T-helper 17 cell (primary cell): ENCODE data around the gene BBS9. TPM values are rescaled to one million over a fixed set of nuclear protein-coding genes. Genes with fewer than 3 reads are reported as not detected.
"Not testable (repeated sequence)": the region's sequence is repeated elsewhere in the genome, so short reads cannot be mapped to it uniquely, and the experiment has no call there.

Source experiments
- ATAC-seq: fragments of 150-1000 bp; cut with Tn5 transposase; 2 replicates; pipeline ENCODE4 v1.10.0; 2021; ENCODE audit warnings: mild to moderate bottlenecking, moderate library complexity
- DNase-seq, 3 donors: peaks; one replicate each; pipeline versions ENCODE4 v3.0.0 to v3.0.0-alpha.2; 2020 to 2021
- H3K9me3 ChIP-seq: one replicate; pipeline ENCODE4 v1.7.0; 2013; ENCODE audit warnings: low read length, mild to moderate bottlenecking; ENCODE audit not compliant: control insufficient read depth, poor library complexity, severe bottlenecking
- H3K27ac Mint-ChIP-seq: one replicate; pipeline ENCODE4 v1.8.0; 2022; ENCODE audit warnings: mild to moderate bottlenecking, moderate library complexity, mixed read lengths
- H3K27me3 Mint-ChIP-seq: one replicate; pipeline ENCODE4 v1.8.0; 2022; ENCODE audit warnings: mixed read lengths
- H3K36me3 Mint-ChIP-seq: one replicate; pipeline ENCODE4 v1.8.0; 2022; ENCODE audit warnings: low read depth, mixed read lengths
- H3K4me1 Mint-ChIP-seq: one replicate; pipeline ENCODE4 v1.8.0; 2022; ENCODE audit warnings: mild to moderate bottlenecking, mixed read lengths
- H3K4me3 Mint-ChIP-seq: one replicate; pipeline ENCODE4 v1.8.0; 2022; ENCODE audit warnings: mild to moderate bottlenecking, moderate library complexity, mixed read lengths
- total RNA-seq, 4 donors: library from RNA in 2 of 4; stranded (reverse) in 2 of 4; gene quantifications; one replicate each; pipeline ENCODE4 v1.2.3 and lab custom pipeline; 2022 to 2026

The BBS9 gene
- total RNA-seq, 2 donors from 2014 or later, result 23.4 to 25.3 TPM

GRCh38 chr7:33500703-33501701 is 371.6 kb downstream of the BBS9 start:
- H3K27ac Mint-ChIP-seq, result no peak overlapping the region
- no peaks in the 10 kb centered on the region for H3K4me1 Mint-ChIP-seq
- no peak overlapping the region for H3K4me3 Mint-ChIP-seq
- H3K9me3 ChIP-seq, result no peaks in the 10 kb centered on the region
- H3K36me3 Mint-ChIP-seq, result no peaks in the 10 kb centered on the region
- ATAC-seq (no peak), DNase-seq (no peak)
- no peaks in the 10 kb centered on the region for H3K27me3 Mint-ChIP-seq

DNA sequence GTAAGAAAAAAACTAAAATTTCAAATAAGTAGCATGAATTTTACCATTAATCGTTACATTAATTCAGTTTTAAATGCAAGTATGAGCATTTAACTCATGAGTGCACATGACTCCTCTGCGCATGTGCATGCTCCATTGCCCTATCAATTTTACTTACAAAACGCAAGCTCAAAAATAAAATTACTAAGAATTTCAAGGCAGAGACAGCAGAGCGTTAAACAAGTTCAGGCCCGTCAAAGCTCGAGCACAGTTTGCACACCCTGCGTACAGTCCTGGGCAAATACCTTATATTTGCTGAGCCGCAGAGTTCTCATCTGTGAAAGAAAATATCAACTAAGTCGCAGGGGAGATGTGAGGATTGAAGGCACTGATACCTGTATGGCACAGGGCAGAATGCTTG is 373.6 kb downstream of the BBS9 start:
- Mint-ChIP-seq H3K27me3 (no peaks in the 10 kb centered on the region), H3K4me1 (no peaks in the 10 kb centered on the region), H3K27ac (no peak overlapping the region), H3K36me3 (no peaks in the 10 kb centered on the region), H3K4me3 (no peak overlapping the region)
- no peaks in the 10 kb centered on the region for H3K9me3 ChIP-seq
- ATAC-seq, result no peak
- DNase-seq, result no peak

GRCh38 chr7:33503736-33504135 is 374.4 kb downstream of the BBS9 start:
- DNase-seq (no peak), ATAC-seq (no peak)
- no peaks in the 10 kb centered on the region for H3K9me3 ChIP-seq
- Mint-ChIP-seq H3K27ac (no peak overlapping the region), H3K36me3 (no peaks in the 10 kb centered on the region), H3K4me3 (no peak overlapping the region), H3K4me1 (no peaks in the 10 kb centered on the region), H3K27me3 (no peaks in the 10 kb centered on the region)

DNA sequence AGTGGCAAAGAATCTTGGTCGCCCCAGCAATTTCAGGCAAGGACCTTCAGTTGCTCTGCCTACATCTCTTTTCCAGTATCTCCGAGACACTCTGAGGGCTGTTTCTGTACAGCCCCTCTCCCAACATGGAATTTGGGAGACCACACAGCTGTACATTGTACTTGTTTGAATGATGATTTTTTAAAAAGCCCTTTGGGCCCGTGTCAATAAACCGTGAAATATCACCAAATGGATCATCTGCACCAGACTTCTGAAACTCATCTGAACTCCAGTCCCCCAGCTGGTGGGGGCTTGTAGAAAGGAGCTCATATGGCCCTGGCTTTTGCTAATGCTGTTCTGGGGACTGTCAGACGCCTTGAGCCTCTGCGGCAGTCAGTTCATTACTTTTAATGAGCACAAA is 374.9 kb downstream of the BBS9 start:
- H3K27ac Mint-ChIP-seq, result no peak overlapping the region
- H3K36me3 Mint-ChIP-seq, result peaks cover 2% of the 10 kb centered on the region
- H3K27me3 Mint-ChIP-seq, result no peaks in the 10 kb centered on the region
- H3K4me1 Mint-ChIP-seq, result no peaks in the 10 kb centered on the region
- H3K9me3 ChIP-seq, result no peaks in the 10 kb centered on the region
- DNase-seq (no peak), ATAC-seq (no peak)
- no peak overlapping the region for H3K4me3 Mint-ChIP-seq

- Mint-ChIP-seq H3K27me3 (no peaks in the 10 kb centered on the region), H3K4me3 (no peak overlapping the region), H3K4me1 (no peaks in the 10 kb centered on the region), H3K27ac (no peak overlapping the region), H3K36me3 (peaks cover 4% of the 10 kb centered on the region)
- no peak for ATAC-seq
- no peaks in the 10 kb centered on the region for H3K9me3 ChIP-seq
- no peak for DNase-seq
Measured at GRCh38 chr7:33509206-33509605, 379.8 kb downstream of the BBS9 start.

GRCh38 chr7:33511778-33512177 is 382.4 kb downstream of the BBS9 start:
- H3K9me3 ChIP-seq, result no peaks in the 10 kb centered on the region
- H3K4me3 Mint-ChIP-seq, result no peak overlapping the region
- ATAC-seq, result no peak
- peaks cover 4% of the 10 kb centered on the region for H3K36me3 Mint-ChIP-seq
- H3K27ac Mint-ChIP-seq, result no peak overlapping the region
- no peaks in the 10 kb centered on the region for H3K4me1 Mint-ChIP-seq
- DNase-seq, result no peak
- H3K27me3 Mint-ChIP-seq, result no peaks in the 10 kb centered on the region

- H3K4me3 Mint-ChIP-seq, result no peak overlapping the region
- no peaks in the 10 kb centered on the region for H3K4me1 Mint-ChIP-seq
- no peaks in the 10 kb centered on the region for H3K27me3 Mint-ChIP-seq
- DNase-seq (no peak), ATAC-seq (no peak)
- no peaks in the 10 kb centered on the region for H3K9me3 ChIP-seq
- H3K36me3 Mint-ChIP-seq, result no peaks in the 10 kb centered on the region
- no peak overlapping the region for H3K27ac Mint-ChIP-seq
Measured at GRCh38 chr7:33516568-33516967, 387.2 kb downstream of the BBS9 start.

GRCh38 chr7:33517191-33517590 is 387.8 kb downstream of the BBS9 start:
- DNase-seq (no peak), ATAC-seq (no peak)
- H3K4me1 Mint-ChIP-seq, result no peaks in the 10 kb centered on the region
- H3K27me3 Mint-ChIP-seq, result no peaks in the 10 kb centered on the region
- no peak overlapping the region for H3K27ac Mint-ChIP-seq
- H3K4me3 Mint-ChIP-seq, result no peak overlapping the region
- no peaks in the 10 kb centered on the region for H3K36me3 Mint-ChIP-seq
- no peaks in the 10 kb centered on the region for H3K9me3 ChIP-seq

DNA sequence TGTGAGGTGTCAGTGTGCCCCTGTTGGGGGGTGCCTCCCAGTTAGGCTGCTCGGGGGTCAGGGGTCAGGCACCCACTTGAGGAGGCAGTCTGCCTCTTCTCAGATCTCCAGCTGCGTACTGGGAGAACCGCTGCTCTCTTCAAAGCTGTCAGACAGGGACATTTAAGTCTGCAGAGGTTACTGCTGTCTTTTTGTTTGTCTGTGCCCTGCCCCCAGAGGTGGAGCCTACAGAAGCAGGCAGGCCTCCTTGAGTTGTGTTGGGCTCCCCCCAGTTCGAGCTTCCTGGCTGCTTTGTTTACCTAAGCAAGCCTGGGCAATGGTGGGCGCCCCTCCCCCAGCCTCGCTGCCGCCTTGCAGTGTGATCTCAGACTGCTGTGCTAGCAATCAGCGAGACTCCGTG is 397.6 kb downstream of the BBS9 start:
- H3K27ac Mint-ChIP-seq, H3K9me3 ChIP-seq, DNase-seq, H3K36me3 Mint-ChIP-seq, H3K4me1 Mint-ChIP-seq, H3K27me3 Mint-ChIP-seq, ATAC-seq, H3K4me3 Mint-ChIP-seq: not testable (repeated sequence)

GRCh38 chr7:33527613-33528012 is 398.2 kb downstream of the BBS9 start:
- not testable (repeated sequence) for H3K27me3 Mint-ChIP-seq, H3K4me3 Mint-ChIP-seq, DNase-seq, H3K4me1 Mint-ChIP-seq, H3K27ac Mint-ChIP-seq, H3K36me3 Mint-ChIP-seq, ATAC-seq, H3K9me3 ChIP-seq

DNA sequence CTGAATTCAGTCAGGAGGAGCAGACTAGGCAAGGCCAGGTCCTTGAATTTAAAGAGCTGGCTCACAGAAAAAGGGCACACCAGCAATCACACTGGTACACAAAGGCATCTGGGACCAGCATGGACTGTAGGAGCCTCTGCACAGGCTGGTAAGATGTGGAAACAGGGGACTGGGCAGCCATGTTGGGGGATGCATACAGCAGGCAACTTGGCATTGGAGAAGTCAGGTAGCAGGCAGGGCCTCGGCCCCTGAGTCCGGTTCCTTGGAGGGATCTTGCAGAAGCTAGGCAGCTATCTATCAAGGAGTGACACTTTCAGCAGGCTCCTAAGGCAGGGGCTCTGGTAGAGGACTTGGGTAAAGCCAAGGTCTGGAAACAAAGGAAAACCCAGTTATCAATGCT is 399.7 kb downstream of the BBS9 start:
- no peak for ATAC-seq
- H3K4me3 Mint-ChIP-seq, result no peak overlapping the region
- H3K36me3 Mint-ChIP-seq, result no peaks in the 10 kb centered on the region

DNA sequence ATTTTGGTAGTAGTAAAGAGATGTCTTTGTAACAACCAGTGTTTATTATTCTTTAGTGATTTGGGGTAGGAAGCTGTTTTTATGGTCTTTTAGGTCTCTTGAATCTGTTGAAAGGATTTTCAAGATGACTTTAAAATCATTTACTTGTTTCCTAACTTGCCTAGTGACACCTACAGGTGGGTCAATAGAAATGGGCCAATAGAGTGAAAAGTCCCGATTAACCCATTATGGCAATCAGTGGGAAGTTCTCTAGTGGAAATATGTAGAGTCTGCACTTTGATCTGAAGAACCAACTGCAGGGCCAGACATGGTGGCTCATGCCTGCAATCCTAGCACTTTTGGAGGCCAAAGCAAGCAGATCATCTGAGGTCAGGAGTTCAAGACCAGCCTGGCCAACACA is 401.3 kb downstream of the BBS9 start:
- ATAC-seq (no peak), DNase-seq (no peak)
- no peak overlapping the region for H3K27ac Mint-ChIP-seq
- no peaks in the 10 kb centered on the region for H3K27me3 Mint-ChIP-seq
- H3K4me1 Mint-ChIP-seq, result no peaks in the 10 kb centered on the region
- H3K4me3 Mint-ChIP-seq, result no peak overlapping the region
- H3K9me3 ChIP-seq, result no peaks in the 10 kb centered on the region
- peaks cover 2% of the 10 kb centered on the region for H3K36me3 Mint-ChIP-seq

More for the DNA sequence above, 399.7 kb downstream of the BBS9 start:
- Mint-ChIP-seq H3K27ac (no peak overlapping the region), H3K4me1 (no peaks in the 10 kb centered on the region), H3K27me3 (no peaks in the 10 kb centered on the region)
- no peak for DNase-seq
- H3K9me3 ChIP-seq, result no peaks in the 10 kb centered on the region

GRCh38 chr7:33531888-33532287 is 402.5 kb downstream of the BBS9 start:
- H3K27me3 Mint-ChIP-seq, result no peaks in the 10 kb centered on the region
- H3K9me3 ChIP-seq, result no peaks in the 10 kb centered on the region
- no peaks in the 10 kb centered on the region for H3K4me1 Mint-ChIP-seq
- no peak overlapping the region for H3K4me3 Mint-ChIP-seq
- DNase-seq (no peak), ATAC-seq (no peak)
- H3K27ac Mint-ChIP-seq, result no peak overlapping the region
- H3K36me3 Mint-ChIP-seq, result peaks cover 4% of the 10 kb centered on the region

DNA sequence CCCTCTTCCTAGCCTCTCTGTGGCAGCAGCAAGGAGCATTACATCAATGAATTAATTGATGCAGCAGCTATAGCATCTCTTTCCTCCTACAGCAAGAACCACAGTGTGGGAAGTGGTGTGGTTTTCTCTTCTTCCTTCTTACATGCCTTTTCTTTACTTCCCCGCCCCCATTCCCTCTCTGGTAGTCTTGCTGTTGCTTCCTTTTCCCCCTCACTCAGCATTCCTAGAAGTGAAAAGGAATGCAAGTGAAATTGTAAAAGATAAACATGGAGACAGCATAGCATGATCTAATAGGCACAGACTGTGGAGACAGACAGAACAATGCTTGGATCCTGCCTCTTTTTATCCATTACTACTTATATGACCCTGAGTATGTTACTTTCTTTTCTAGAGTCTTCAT is 405.5 kb downstream of the BBS9 start:
- ATAC-seq (no peak), DNase-seq (no peak)
- H3K4me1 Mint-ChIP-seq, result no peaks in the 10 kb centered on the region
- H3K4me3 Mint-ChIP-seq, result no peak overlapping the region
- no peaks in the 10 kb centered on the region for H3K9me3 ChIP-seq
- no peak overlapping the region for H3K27ac Mint-ChIP-seq
- H3K36me3 Mint-ChIP-seq, result peaks cover 7% of the 10 kb centered on the region
- H3K27me3 Mint-ChIP-seq, result no peaks in the 10 kb centered on the region
